SK-MEL-5 (cell line): ENCODE measurements around the gene HOPX. TPM values are rescaled to one million over a fixed set of nuclear protein-coding genes. Genes with fewer than 3 reads are reported as not detected.
A peak's percentile ranks its signal among the peaks of the same experiment; 100 is the strongest.
"Not testable (repeated sequence)": the region's sequence is repeated elsewhere in the genome, so short reads cannot be mapped to it uniquely, and the experiment has no call there.

ENCODE experiments used
- DNase-seq: peaks from one replicate; pipeline ENCODE4 v3.0.0-alpha.2; 2016; ENCODE audit warnings: low read depth, low spot score
- in situ Hi-C: cut with HindIII; loops from 2 replicates; pipeline ENCODE4 v1.10.0; 2016; ENCODE audit warnings: low sequenced_read_pairs, high pct_unique_total_duplicates, low pct_unique_long_range_greater_than_20kb
- total RNA-seq: library from RNA; depleted of rRNA; stranded (reverse); fragments of >200 nt; shearing (Covaris generic); gene quantifications from 2 replicates; pipeline ENCODE4 v1.2.3, GENCODE V29; 2014

HOPX gene
- total RNA-seq, 1 experiment from 2014 or later, result not detected

DNA sequence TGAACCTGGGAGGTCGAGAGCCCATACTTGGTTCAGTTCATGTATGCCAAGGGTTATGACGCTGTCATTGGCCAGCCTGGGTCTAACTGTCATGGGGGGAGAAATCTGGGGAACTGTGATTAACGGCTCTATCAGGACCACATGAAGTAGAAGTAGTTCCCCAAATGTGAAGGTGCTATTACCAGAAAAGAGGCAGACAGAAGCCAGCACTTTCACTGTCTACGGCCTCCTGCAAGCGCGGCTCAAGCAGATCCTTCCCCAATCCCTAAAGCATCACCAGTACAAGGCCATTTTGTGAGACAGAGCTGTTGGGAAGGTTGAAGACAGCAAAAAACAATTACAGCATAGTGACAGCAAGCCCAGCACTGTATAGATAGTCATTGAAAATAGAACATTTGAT, 37.5 kb downstream of the HOPX start:
- in situ Hi-C loops, result no loop called here
- DNase-seq, result no peak

DNA sequence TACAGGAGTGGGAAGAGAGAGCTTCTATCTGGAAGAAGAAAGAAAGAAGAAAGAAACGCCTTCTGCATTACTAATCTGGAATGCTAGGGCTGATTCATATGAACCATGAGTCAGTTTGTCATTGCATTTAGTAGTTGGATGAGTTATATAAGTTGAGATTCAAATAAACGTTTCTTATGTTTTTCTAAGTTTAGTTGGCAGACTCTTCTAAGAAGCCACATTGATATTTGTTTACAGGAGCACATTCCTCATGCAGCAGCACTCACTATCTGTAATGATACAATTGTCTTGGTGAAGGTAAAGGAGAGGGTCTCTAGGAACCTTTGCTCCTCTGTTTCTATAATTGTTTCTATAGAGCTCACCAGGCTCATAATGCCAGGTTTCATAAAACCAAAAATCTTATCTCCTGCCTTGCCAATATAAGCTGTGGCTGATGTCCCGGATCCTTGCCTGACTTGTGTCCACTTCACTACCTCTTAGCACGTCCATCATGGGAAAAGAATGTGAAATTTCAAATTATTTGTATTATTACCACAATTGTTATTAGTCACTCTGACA, 39.5 kb downstream of the HOPX start:
- DNase-seq, result peak; percentile 33
- in situ Hi-C loops, result no loop called here

DNA sequence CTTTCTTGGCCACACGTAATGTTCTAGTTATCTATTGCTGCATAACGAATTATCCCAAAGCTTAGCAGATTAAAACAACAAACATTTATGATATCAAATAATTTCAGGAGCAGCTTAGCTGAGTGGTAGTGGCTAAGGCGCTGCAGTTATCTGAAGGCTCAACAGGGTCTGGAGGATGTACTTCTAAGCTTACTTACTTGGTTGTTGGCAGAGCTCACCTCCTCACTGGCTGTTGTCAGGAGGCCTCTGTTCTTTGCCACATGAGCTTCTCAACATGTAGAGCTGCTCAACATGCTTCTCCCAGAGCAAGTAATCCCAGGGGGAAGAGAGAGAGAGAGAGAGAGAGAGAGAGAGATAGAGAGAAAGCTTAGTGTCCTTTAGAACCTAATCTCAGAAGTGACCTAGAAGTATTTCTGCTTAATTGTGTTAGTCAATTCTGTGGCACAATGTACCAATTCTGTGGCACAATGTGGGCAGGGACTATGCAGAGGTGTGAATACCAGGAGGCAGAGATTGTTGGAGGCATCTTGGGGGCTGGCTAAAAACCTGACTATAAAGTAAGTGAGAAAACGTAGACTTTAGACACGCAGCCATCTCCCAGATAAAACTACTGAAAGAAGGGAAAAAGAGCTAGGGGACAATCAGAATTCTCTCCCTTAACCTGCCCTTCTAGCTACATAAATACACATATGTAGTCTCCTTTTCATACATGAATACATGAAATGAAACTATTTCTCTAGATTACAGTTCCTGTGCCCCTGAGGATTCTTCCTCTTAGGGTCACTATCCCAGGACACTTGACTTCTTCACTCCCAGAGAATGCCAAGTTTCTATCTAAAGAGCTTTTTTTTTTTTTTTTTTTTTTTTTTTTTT, 40.2 kb downstream of the HOPX start:
- no peak for DNase-seq
- in situ Hi-C loops, result no loop called here

DNA sequence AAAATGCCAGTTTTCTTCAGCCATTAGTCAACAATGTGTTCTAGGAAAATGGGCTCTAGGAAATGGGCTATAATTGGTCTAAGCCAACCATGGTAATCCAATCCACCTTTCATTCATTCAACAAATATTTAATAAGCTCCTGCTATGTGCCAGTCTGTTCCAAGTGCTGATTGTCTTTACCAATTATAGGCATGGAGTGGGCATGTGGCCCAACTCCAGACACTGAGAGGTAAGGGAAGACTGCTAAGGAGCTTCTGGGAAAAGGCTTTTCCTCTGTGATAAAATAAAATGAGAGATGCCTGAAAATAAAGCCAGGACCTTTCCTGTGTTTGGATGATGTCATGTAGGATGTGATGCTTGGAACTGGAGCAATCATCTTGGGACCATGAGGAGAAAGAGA, 43.3 kb downstream of the HOPX start:
- in situ Hi-C loops, result no loop called here
- DNase-seq, result no peak

DNA sequence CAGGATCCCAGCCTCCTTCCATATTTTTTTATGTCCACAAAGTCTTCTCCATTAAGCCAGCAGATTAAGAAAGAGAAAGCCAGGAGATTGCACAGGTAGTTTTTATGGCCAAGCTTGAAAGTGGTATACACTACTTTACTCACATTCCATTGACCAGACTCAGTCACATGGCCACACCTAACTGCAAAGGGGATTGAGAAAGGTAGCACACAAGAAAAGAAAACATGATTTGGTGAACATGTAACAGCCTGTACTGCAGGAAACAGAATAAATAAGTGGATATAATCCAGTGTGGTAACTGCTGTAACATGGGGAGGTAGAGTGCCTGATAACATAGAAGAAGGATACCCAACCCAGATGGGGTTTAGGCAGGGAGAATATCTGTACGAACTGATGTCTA, 43.9 kb downstream of the HOPX start:
- no peak for DNase-seq
- in situ Hi-C loops, result no loop called here

DNA sequence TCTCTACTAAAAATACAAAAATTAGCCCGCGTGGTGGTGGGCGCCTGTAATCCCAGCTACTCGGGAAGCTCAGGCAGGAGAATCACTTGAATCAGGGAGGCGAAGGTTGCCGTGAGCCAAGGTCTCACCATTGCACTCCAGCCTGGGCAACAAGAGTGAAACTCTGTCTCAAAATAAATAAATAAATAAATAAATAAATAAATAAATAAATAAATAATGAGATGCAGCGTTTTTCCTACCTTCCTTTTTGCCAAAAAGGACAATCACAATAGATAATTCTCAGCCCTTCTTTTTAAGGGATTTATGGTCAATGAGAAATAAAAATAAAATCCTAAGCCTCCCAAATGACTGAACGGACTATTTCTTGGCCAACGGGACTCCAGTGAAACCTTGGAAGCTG, 46.1 kb downstream of the HOPX start:
- DNase-seq, in situ Hi-C loops: not testable (repeated sequence)

DNA sequence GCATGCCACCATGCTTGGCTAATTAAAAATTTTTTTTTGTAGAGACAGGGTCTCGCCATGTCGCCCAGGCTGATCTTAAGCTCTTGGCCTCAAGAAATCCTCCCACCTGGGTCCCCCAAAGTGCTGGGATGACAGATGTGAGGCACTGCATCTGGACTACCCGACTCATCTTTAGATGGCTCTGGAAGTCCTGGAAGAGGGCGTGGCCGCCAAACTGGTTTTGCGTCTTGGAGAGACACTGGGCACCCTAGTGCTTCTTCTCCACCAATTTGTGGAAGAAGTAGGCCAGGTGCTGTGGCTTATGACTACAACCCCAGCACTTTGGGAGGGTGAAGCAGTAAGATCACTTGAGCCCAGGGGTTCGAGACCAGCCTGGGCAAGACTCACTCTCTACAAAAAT, 47.6 kb downstream of the HOPX start:
- in situ Hi-C loops, result no loop called here
- DNase-seq, result no peak

DNA sequence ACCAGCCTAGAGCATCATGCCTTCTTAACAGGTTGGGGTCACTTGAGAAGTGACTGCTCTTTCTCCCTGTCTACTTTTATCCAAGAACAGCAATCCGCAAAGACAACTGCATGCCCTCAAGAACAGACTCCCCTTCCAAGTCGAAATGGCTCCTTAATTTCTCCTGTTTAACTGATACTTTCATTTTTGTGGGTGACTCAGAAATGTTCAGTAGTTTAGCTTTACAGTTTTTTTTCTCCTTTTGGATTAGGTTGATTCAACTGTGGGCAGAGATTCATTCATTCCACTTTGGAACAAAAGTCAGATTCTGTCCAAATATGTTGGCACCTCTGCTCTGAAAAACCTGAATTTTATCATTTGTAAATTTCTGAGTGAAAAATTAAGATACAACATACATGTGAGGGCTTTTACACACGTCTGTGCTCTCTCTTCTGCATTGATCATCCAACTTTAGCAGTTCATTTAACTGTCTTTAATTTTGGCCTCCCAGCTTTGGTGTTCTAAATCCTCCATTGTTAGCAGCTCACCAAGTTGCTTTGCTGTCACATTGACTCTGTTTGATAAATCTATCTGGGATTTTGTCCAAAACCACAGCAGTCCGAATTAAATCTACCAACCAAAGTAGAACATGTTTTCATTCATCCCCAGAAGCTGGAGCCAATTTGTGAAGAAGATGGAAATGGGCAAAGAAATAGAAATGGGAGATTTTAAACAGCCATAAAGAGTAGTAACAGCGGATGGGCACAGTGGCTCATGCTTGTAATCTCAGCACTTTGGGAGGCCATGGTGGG, 50.0 kb downstream of the HOPX start:
- in situ Hi-C loops, result no loop called here
- DNase-seq, result no peak

DNA sequence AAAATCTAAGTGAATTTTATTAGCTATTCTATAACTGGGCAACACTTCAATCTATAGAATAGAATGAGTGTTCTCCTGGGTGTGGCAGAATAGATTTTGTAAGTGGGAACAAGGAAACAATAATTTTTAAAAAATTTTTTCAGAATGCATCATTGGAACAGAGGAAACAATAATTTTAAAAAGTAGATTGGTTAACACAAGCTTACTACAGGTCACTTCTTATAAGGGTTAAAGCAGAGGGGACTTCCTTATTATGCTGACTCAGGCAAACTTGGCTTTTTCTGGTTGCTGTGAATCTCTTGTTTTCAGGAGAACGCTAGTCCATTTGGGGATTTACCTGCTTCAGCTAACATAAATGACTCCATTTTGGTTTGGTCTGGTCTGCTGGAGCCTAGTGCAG, 52.5 kb downstream of the HOPX start:
- no peak for DNase-seq
- in situ Hi-C loops, result no loop called here

DNA sequence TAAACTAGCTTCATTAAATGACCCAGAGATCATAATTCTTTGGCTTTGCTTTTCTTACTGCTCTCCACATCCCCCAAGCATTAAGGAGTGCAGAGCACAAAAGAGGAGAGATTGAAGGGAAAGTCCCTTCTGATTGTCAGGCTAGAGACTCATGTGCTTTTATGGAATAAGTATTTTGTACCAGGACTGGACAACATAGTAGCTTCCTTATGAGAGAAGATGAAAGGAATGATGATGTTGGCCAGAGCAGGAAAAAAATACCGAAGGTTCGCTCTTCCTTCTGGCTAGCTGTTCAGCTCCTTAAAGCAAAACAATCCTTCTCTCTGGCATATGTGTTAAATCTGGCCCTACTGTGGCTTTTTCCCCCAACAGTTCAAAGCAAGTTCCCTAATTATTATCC, 53.1 kb downstream of the HOPX start:
- in situ Hi-C loops, result no loop called here
- DNase-seq, result no peak

DNA sequence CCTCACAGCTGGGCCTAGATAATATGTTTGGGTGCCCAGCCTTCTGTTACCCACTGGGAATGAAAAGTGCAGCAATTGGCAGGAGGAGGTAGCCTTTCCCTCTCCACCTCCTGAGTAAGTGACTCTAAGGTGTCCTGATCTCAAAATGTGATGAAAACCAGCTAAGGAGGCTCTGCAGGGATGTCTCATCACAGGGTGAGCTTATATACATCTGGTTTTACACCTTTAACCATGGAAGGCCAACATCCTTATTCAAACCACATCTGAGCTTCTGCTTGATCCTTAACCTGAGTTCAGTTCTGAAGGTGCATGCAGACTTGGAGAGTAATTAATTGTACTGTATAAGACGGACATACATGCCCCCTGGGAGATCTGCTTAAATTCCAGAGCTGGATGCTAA, 53.7 kb downstream of the HOPX start:
- in situ Hi-C loops, result no loop called here
- no peak for DNase-seq

DNA sequence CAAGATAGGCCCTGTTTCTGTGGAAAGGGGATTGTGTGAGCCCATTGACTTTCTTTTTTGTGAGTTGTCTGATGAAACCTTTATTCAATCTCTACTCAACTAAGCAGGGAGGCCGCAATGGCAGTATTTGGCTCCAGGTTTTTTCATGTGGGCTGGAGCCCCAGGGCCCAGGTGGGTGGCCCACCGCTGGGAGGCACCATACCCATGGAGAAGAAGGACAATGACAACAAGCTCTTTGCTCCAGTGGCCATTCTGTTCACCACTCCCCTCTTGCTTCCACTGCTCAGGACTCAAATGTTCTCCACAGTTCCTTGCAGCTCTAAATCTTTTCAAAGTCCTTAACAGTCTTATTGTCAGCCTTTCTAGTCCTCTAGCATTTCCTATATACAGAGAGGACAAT, 54.1 kb downstream of the HOPX start:
- no peak for DNase-seq
- in situ Hi-C loops, result no loop called here

DNA sequence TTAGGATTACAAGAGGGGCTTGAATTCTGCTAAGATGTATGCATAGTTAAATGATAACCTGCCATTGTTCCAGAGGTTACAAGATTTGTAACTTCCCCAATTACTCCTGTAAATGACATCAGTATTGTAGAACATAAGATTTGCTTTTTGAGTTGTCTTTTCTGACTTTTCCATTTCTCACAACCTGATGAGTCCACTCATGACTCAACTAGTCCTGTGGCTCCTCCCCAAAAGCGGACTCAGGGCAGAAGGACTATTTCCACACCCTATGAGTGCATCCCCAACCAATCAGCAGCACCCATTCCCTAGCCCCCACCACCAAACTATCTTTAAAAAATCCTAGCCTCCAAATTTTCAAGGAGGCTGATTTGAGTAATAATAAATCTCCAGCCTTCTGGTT, 54.7 kb downstream of the HOPX start:
- DNase-seq, result no peak
- in situ Hi-C loops, result no loop called here

DNA sequence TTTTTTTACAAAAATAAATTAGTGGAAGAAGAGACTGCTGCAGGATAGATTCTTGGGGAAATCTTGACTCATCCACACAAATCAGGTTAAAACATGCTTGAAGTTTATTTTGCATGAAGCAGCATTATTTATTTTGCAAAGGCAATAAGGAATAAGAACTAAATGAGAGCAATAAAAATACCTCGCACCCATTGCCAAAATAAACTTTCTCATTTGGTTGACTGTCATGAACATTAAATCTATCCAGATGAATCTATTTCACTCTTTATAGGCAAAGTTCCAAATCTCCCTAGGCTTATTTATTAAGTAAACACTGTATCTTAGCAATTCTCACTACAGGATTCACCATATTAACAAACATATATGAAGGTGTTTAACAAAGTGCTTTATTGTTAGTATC, 58.9 kb downstream of the HOPX start:
- DNase-seq, result no peak
- in situ Hi-C loops, result no loop called here

DNA sequence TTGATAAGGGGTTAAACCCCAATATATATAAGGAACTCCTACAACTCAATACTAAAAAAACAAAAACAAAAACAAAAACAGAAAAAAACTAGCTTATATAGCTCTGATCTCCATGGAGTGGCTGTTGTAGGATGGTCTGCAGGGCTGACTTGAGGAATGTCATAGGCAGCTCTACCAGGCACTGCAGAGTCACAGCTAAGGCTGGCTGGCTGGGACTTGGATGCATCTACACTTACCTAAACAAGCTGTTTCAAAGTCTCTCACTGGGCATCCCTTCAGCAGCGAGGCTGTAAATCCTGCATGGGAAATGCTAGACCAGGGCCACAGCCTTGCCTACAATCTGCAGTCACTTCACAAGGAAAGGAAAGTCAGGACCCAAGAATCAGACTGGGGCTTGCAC, 61.3 kb downstream of the HOPX start:
- no peak for DNase-seq
- in situ Hi-C loops, result no loop called here

DNA sequence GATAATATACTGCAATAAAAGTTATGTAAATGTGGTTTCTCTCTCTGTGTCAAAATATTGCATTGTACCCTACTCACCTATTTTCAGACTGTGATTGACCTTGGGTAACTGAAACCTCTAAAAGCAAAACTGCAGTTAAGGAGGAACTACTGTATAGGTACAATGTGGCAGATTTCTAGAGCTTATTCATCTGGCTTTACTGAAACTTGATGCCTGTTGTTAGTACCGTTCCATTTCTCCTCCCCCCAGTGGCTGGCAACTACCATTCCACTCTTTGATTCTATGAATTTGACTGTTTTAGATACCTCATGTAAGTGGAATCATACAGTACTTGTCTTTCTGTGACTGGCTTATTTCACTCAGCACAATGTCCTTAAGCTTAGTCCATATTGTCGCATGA, 61.9 kb downstream of the HOPX start:
- in situ Hi-C loops, result no loop called here
- no peak for DNase-seq

DNA sequence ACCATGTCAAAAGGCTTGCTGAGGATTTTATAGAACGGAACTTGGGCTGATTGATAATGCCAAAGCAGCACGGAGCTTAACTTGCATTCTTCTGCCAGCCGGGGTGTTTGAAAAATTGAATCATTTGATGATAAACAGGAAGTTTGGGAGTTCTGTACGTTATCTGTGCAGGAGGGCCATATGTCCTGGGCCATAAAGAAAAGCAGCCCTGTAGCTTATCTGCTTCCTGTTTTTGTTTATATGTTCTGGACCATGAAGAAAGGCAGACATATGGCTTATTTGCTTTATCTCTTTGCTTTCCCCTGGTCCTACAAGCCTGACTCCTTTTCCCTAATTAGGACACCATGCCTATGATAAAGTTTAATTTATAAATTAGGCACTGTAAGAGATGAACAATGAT, 62.4 kb downstream of the HOPX start:
- DNase-seq, result no peak
- in situ Hi-C loops, result no loop called here

DNA sequence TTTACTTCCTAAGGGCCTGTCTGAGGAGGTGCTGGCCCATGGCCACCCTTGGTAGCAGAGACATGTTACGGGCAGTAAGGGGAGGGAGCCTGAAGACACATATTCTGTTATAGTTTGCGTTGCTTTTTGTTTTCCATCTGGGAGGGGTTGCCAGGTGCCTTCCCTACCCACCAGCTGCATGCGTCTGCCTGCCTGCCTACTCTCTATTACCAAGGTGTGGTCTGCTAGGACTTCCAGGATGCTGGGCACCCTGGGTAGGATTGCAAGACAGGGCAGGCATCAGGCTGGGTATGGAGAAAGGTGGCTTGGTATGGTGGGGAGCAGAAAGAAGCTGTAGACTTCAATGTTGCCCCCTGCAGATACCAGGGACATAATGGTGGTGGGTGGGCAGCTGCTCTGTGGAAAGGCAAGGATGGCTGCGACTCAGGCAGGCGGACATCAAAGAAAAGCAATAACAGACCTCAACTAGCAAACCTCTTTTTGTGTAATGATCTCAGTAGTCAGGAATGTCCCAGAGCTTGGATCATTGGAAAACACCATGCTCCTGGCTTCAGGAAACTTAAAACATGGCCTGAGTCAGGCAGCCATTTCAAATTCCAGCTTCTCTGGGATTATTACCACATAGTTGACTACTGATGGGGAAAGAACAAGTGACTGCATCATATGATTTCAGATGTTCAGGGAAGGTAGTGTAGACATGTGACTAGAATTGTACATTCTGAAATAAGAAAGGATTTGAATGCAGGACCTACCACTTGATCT, 67.8 kb downstream of the HOPX start:
- in situ Hi-C loops, result no loop called here
- DNase-seq, result no peak
